GM12878 (cell line): ENCODE data around the gene ZIC2. TPM values are rescaled to one million over a fixed set of nuclear protein-coding genes. Genes with fewer than 3 reads are reported as not detected.

Experiments
- ATAC-seq: fragments of 200-7000 bp; cut with Tn5 transposase; 3 replicates; pipeline ENCODE4 v1.9.1; 2020; ENCODE audit warnings: mild to moderate bottlenecking, moderate library complexity
- BruUV-seq: library from RNA; stranded (reverse); fragments of 400-500 nt; replicated peaks from 2 replicates; lab custom pipeline; 2021; lab: Mats Ljungman, UMichigan
- CTCF ChIA-PET: fragments of 300-600 bp; sonication (Branson Sonifier 250); formaldehyde crosslinking; extraction: SDS; loops from one replicate; lab custom pipeline; 2021; ENCODE audit warnings: inconsistent platforms; lab: Yijun Ruan, JAX
- POLR2A ChIA-PET: fragments of 350-600 bp; formaldehyde crosslinking; extraction: SDS; loops from one replicate; lab custom pipeline; 2021; ENCODE audit warnings: inconsistent platforms; lab: Charles Lee
- RAD21 ChIA-PET: fragments of 300-600 bp; sonication (Branson Sonifier 250); formaldehyde crosslinking; loops from one replicate; lab custom pipeline; 2023; ENCODE audit warnings: antibody characterized with exemption; ENCODE audit not compliant: unreplicated experiment; lab: Charles Lee
- SMC1A ChIA-PET: fragments of 300-600 bp; sonication (Branson Sonifier 250); formaldehyde crosslinking; loops from one replicate; lab custom pipeline; 2023; ENCODE audit not compliant: unreplicated experiment, uncharacterized antibody; lab: Charles Lee
- DNase-seq: peaks from one replicate; pipeline ENCODE4 v3.0.0-alpha.2; 2011; ENCODE audit warnings: low read depth, low spot score
- FAIRE-seq: peaks from 3 replicates; lab custom pipeline; 2011; peaks lifted over from hg19 to GRCh38; lab: Jason Lieb, UNC
- H2AFZ ChIP-seq: 2 replicates; pipeline ENCODE4 v1.6.0; 2011; ENCODE audit warnings: low read depth, low read length, control low read depth; ENCODE audit not compliant: control insufficient read depth
- H3K27ac ChIP-seq: 2 replicates; pipeline ENCODE4 v1.5.1; 2011; ENCODE audit warnings: control low read depth; ENCODE audit not compliant: control insufficient read depth, insufficient read depth
- H3K27me3 ChIP-seq, 2 experiments: replicated peaks in 1 of 2; 2 replicates each; pipeline versions ENCODE4 v1.6.0 to v1.6.1; 2011; ENCODE audit warnings: low read length in 1 of 2; ENCODE audit not compliant: control insufficient read depth in 2 of 2, insufficient read depth in 2 of 2
- H3K36me3 ChIP-seq, 2 experiments: 2 replicates each; pipeline ENCODE4 v1.5.1; 2011; ENCODE audit warnings: low read length in 1 of 2; ENCODE audit not compliant: control insufficient read depth in 2 of 2, insufficient read depth in 2 of 2
- H3K4me1 ChIP-seq: 2 replicates; pipeline ENCODE4 v1.6.1; 2011; ENCODE audit warnings: mild to moderate bottlenecking, low read length, moderate library complexity, mixed read lengths; ENCODE audit not compliant: control insufficient read depth, insufficient read depth
- H3K4me2 ChIP-seq: 2 replicates; pipeline ENCODE4 v1.6.0; 2011; ENCODE audit warnings: control low read depth; ENCODE audit not compliant: control insufficient read depth, insufficient read depth
- H3K4me3 ChIP-seq: fragments of 200-600 bp; sonication (generic); 2 replicates; pipeline ENCODE4 v1.5.1; 2016
- H3K79me2 ChIP-seq: 2 replicates; pipeline ENCODE4 v1.6.0; 2011; ENCODE audit warnings: low read length; ENCODE audit not compliant: control insufficient read depth, insufficient read depth
- H3K9ac ChIP-seq: 2 replicates; pipeline ENCODE4 v1.8.0; 2011; ENCODE audit warnings: low read length, control low read depth, mixed read lengths; ENCODE audit not compliant: control insufficient read depth, insufficient read depth
- H3K9me3 ChIP-seq: replicated peaks from 3 replicates; pipeline ENCODE4 v1.5.1; 2011; ENCODE audit warnings: mild to moderate bottlenecking, low read length; ENCODE audit not compliant: control insufficient read depth, insufficient read depth
- H4K20me1 ChIP-seq: 2 replicates; pipeline ENCODE4 v1.6.0; 2011; ENCODE audit not compliant: control insufficient read depth, insufficient read depth
- CBX3 ChIP-seq: fragments of 200-600 bp; sonication (generic); IDR thresholded peaks from 2 replicates; pipeline ENCODE4 v1.6.1; 2016; ENCODE audit warnings: low read depth, borderline replicate concordance
- GABPA ChIP-seq: IDR thresholded peaks from 2 replicates; pipeline ENCODE4 v1.6.1; 2014; ENCODE audit warnings: antibody characterized with exemption, low read depth, mild to moderate bottlenecking, inconsistent platforms
- RAD51 ChIP-seq: fragments of 450-650 bp; IDR thresholded peaks from 2 replicates; pipeline ENCODE4 v1.6.1; 2016; ENCODE audit warnings: moderate library complexity, mild to moderate bottlenecking, inconsistent platforms
- TARDBP ChIP-seq: IDR thresholded peaks from 2 replicates; pipeline ENCODE4 v1.6.1; 2016; ENCODE audit warnings: borderline replicate concordance
- USF2 ChIP-seq: IDR thresholded peaks from 2 replicates; pipeline ENCODE4 v1.6.1; 2011; ENCODE audit warnings: low read depth, low read length, improper control_type of control experiment, borderline replicate concordance
- ZZZ3 ChIP-seq: IDR thresholded peaks from 2 replicates; pipeline ENCODE4 v1.6.1; 2011; ENCODE audit warnings: low read depth; ENCODE audit not compliant: control insufficient read depth, insufficient read length
- WGBS: methylation state at CpG from one replicate; pipeline ENCODE4 v1.1.6; 2016; ENCODE audit warnings: low lambda C conversion rate; ENCODE audit not compliant: insufficient replicate concordance, insufficient coverage; ENCODE audit errors: missing lambda C conversion rate; 5-methylcytosine and 5-hydroxymethylcytosine counted together
- in situ Hi-C: fragments of 300-500 bp; cut with MboI; formaldehyde crosslinking; loops from 9 replicates; pipeline ENCODE4 v1.14.3; 2018; ENCODE audit warnings: mixed read lengths
- intact Hi-C: fragments of 100-400 bp; cut with micrococcal nuclease; formaldehyde crosslinking; loops from one replicate; pipeline ENCODE4 v1.14.2; 2022; ENCODE audit not compliant: unreplicated experiment
- polyA plus RNA-seq, 11 experiments: library from polyadenylated mRNA; depleted of rRNA in 4 of 11; unstranded in 6 of 11; stranded (reverse) in 5 of 11; fragments of >200 nt; fragmentation: Nextera tagmentation in 4 of 11; fragmentation: Illumina TruSeq in 1 of 11; extraction: Ambion mirVana in 4 of 11; extraction: Trizol in 1 of 11; gene quantifications; 1 replicate in 1 of 11; 2 replicates in 10 of 11; pipeline versions ENCODE4 v1.2.1 to v1.2.3, GENCODE V29; 2011 to 2016; ENCODE audit warnings: inconsistent platforms in 2 of 11, missing spikeins in 2 of 11, low read depth in 1 of 11
- total RNA-seq, 4 experiments: library from RNA; depleted of rRNA in 3 of 4; stranded (reverse); fragments of >200 nt in 3 of 4; fragmentation: Illumina TruSeq in 1 of 4; extraction: Trizol in 1 of 4; gene quantifications; 2 replicates each; pipeline versions ENCODE4 v1.2.1 to v1.2.3, GENCODE V29; 2013 to 2021
- TF ChIP-seq, protein P1 (sequence below): fragments of 450-650 bp; IDR thresholded peaks from 2 replicates; pipeline ENCODE4 v1.6.1; 2017; ENCODE audit warnings: low read depth, mild to moderate bottlenecking, moderate library complexity
- TF ChIP-seq, protein P2 (sequence below): IDR thresholded peaks from 2 replicates; pipeline ENCODE4 v1.6.1; 2012; ENCODE audit warnings: low read depth, low read length, improper control_type of control experiment
- TF ChIP-seq, protein P3 (sequence below): IDR thresholded peaks from 2 replicates; pipeline ENCODE4 v1.6.1; 2012; ENCODE audit warnings: low read depth, low read length, improper control_type of control experiment

ZIC2 gene
- total and polyA plus RNA-seq, 10 of the 15 experiments (the other 5 are each of a cell fraction or from before 2014, with no cell fraction given) = 0.05 TPM; not detected in 8

DNA sequence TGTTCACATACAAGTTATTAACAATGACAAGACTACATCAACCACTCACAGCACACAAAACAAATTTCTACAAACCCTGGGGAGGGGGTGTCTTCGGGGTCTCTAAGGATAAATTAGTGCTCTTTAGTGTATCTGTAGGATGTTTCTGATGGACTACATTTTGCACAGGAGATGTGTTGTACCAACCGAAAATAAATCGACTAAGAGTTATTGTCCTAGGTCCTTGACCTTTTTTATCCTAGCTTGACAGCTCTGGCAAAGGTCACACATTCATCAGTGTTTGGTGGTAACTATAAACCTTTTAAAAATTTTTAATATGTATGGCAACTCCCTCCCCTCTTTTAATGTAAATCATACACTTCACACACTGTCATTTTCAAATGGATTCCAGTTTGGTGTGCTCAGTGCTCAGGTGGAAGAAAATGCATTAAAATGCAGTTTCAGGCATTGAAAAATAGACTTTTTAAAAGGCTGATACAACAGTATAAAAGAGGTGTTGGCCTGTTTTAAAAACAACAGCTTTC is 17.7 kb upstream of the ZIC2 start:
- no peaks in the 10 kb centered on the region; the same call in 2 of the 3 replicates for H3K9me3 ChIP-seq
- intact Hi-C loops = no loop called here
- H2AFZ ChIP-seq = no peak overlapping the region
- H3K79me2 ChIP-seq = no peaks in the 10 kb centered on the region
- ChIA-PET RAD21 (no interaction called here), POLR2A (no interaction called here), SMC1A (no interaction called here), CTCF (interaction anchor here (0.6 kb wide), 1 partner anchor 47 kb away, joined by 3 read pairs; no protein-coding TSS in a partner anchor)
- no peaks in the 10 kb centered on the region for H3K4me1 ChIP-seq
- WGBS = 14% methylated on average over 3 of the region's 3 CpGs
- BruUV-seq = no TSS peak
- no peak overlapping the region for H3K4me2 ChIP-seq
- in situ Hi-C loops = no loop called here
- no peaks in the 10 kb centered on the region for H3K36me3 ChIP-seq
- ATAC-seq = no peak
- H3K9ac ChIP-seq = no peak overlapping the region
- no peaks in the 10 kb centered on the region for H4K20me1 ChIP-seq
- no peak for FAIRE-seq
- no peak overlapping the region for H3K27ac ChIP-seq
- peaks cover 2 to 26% of the 10 kb centered on the region in 2 experiments for H3K27me3 ChIP-seq
- TF ChIP-seq ZZZ3 = no peak
- no peak for TF ChIP-seq TARDBP
- no peak overlapping the region for H3K4me3 ChIP-seq
- DNase-seq = no peak

DNA sequence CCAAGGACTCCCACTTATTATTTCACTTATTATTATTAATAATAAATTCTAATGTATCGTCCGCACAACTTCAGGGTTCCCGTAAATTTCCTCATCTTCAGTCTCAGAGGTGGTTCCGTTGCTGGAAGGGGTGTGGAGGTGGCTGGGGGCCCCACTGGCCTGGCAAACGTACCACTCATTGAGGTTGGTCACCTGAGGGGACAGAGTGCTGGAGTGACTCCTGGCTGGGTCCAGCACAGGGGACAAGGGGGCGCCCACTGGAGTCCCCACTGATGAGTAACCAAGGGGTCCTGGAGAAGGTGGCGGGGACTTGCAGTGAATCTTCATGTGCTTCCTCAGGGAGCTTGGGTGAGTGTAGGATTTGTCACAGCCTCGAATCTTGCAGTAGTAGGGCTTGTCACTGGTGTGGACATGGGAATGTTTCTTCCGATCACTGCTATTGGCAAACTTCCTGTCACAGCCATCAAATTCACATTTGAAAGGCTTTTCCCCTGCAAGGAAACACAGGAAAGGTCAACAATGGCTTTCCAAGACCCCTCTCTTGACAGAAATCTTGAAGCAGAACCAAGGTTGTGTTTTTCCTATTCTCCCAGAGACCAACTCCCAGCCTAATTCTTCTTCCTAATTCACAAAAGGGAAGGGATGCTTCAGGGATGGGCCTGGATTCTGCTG is 16.1 kb upstream of the ZIC2 start:
- Histone ChIP-seq H3K9me3 (peaks cover 5% of the 10 kb centered on the region; the same call in 1 of the 3 replicates), H3K79me2 (no peaks in the 10 kb centered on the region), H3K4me2 (no peak overlapping the region), H4K20me1 (no peaks in the 10 kb centered on the region), H3K27me3 (peaks cover 2 to 28% of the 10 kb centered on the region in 2 experiments), H3K9ac (no peak overlapping the region), H2AFZ (no peak overlapping the region), H3K27ac (no peak overlapping the region), H3K4me1 (no peaks in the 10 kb centered on the region), H3K4me3 (no peak overlapping the region), H3K36me3 (no peaks in the 10 kb centered on the region)
- ATAC-seq = no peak
- WGBS = 65% methylated on average over 8 of the region's 9 CpGs
- no peak for DNase-seq
- SMC1A ChIA-PET = no interaction called here
- no peak for FAIRE-seq
- RAD21 ChIA-PET = no interaction called here
- POLR2A ChIA-PET = no interaction called here
- in situ Hi-C loops (no loop called here), intact Hi-C loops (no loop called here)
- CTCF ChIA-PET = no interaction called here
- no TSS peak for BruUV-seq
- TF ChIP-seq USF2 (no peak), CBX3 (no peak), RAD51 (no peak), GABPA (no peak)
- TF ChIP-seq, protein P1, sequence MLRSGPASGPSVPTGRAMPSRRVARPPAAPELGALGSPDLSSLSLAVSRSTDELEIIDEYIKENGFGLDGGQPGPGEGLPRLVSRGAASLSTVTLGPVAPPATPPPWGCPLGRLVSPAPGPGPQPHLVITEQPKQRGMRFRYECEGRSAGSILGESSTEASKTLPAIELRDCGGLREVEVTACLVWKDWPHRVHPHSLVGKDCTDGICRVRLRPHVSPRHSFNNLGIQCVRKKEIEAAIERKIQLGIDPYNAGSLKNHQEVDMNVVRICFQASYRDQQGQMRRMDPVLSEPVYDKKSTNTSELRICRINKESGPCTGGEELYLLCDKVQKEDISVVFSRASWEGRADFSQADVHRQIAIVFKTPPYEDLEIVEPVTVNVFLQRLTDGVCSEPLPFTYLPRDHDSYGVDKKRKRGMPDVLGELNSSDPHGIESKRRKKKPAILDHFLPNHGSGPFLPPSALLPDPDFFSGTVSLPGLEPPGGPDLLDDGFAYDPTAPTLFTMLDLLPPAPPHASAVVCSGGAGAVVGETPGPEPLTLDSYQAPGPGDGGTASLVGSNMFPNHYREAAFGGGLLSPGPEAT = no peak
- TF ChIP-seq, protein P2, sequence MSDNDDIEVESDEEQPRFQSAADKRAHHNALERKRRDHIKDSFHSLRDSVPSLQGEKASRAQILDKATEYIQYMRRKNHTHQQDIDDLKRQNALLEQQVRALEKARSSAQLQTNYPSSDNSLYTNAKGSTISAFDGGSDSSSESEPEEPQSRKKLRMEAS = no peak
- TF ChIP-seq, protein P3, sequence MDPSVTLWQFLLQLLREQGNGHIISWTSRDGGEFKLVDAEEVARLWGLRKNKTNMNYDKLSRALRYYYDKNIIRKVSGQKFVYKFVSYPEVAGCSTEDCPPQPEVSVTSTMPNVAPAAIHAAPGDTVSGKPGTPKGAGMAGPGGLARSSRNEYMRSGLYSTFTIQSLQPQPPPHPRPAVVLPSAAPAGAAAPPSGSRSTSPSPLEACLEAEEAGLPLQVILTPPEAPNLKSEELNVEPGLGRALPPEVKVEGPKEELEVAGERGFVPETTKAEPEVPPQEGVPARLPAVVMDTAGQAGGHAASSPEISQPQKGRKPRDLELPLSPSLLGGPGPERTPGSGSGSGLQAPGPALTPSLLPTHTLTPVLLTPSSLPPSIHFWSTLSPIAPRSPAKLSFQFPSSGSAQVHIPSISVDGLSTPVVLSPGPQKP = no peak
